Measurements from ENCODE around the gene MIEF1.
"Not testable (repeated sequence)": the region's sequence is repeated elsewhere in the genome, so short reads cannot be mapped to it uniquely, and the experiment has no call there.

MIEF1 gene

DNA sequence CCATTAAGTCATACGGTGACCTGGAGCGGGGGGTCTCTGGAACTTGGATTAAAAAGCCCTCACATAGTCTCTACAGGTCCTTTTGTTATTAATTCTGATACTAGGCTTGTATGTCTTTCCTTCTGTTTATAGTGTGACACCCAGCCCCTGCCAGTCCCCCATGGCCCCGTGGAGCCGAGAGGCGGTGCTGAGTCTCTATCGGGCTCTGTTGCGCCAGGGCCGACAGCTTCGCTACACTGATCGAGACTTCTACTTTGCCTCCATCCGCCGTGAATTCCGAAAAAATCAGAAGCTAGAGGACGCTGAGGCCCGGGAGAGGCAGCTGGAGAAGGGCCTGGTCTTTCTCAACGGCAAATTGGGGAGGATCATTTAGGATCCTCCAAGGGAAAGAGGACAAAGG lies 2.0 kb downstream of the MIEF1 start:
- H3K4me3 ChIP-seq (replicated peaks; ENCODE audit: low read depth, low read length), result no peak overlapping the region
- TF ChIP-seq, protein P1, sequence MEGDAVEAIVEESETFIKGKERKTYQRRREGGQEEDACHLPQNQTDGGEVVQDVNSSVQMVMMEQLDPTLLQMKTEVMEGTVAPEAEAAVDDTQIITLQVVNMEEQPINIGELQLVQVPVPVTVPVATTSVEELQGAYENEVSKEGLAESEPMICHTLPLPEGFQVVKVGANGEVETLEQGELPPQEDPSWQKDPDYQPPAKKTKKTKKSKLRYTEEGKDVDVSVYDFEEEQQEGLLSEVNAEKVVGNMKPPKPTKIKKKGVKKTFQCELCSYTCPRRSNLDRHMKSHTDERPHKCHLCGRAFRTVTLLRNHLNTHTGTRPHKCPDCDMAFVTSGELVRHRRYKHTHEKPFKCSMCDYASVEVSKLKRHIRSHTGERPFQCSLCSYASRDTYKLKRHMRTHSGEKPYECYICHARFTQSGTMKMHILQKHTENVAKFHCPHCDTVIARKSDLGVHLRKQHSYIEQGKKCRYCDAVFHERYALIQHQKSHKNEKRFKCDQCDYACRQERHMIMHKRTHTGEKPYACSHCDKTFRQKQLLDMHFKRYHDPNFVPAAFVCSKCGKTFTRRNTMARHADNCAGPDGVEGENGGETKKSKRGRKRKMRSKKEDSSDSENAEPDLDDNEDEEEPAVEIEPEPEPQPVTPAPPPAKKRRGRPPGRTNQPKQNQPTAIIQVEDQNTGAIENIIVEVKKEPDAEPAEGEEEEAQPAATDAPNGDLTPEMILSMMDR (IDR thresholded peaks at IDR 0.05; ENCODE audit: low read length, missing control alignments), result no peak
- DNase-seq (ENCODE audit: low read depth), result no peak

- not testable (repeated sequence) for DNase-seq (ENCODE audit: low read depth); H3K4me3 ChIP-seq (replicated peaks; ENCODE audit: low read depth, low read length)
These were observed 4.9 kb downstream of the MIEF1 start for GRCh38 chr22:39507021-39507420.

DNA sequence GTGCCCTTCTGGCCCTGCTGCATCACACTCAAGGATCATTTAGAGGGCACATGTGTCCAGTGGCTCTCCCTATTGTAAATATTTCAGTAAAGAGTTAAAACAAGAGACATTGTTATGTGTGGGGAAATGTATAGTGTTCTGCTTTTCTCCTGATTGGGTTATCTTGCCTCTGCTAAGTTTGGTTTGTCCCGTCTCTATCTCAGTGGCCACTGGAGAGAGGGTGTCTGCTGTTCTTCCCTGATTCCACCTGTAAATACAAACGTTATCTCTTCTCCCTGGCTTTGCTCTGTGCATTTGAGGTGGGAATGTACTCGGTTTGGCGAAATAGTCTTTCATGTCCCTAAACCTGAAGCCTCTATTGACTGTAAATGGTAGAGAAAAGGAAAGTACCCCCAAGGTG lies 6.3 kb downstream of the MIEF1 start:
- no peak for DNase-seq (ENCODE audit: low read depth)
- H3K4me3 ChIP-seq (replicated peaks; ENCODE audit: low read depth, low read length), result no peak overlapping the region
- TF ChIP-seq, protein P1 (IDR thresholded peaks at IDR 0.05; ENCODE audit: low read length, missing control alignments), result no peak

- TF ChIP-seq, protein P1 (IDR thresholded peaks at IDR 0.05; ENCODE audit: low read length, missing control alignments), result no peak
- DNase-seq (ENCODE audit: low read depth), result no peak
- no peak overlapping the region for H3K4me3 ChIP-seq (replicated peaks; ENCODE audit: low read depth, low read length)
These were observed 8.5 kb downstream of the MIEF1 start for GRCh38 chr22:39510529-39511149.

DNA sequence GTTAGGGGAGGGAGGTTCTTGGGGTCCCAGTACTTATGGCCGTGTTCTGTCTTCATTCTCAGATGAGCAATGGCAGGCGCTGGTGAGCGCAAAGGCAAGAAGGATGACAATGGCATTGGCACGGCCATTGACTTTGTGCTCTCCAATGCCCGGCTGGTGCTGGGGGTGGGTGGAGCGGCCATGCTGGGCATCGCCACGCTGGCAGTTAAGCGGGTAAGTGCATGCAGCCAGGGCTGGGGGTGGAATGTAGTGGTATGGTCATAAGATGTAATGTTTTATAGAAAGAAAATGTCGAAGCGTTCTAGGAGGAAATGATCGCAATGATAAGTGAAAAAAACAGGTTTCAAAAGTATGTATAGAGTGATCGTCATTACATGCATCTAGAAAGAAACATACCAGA lies 9.1 kb downstream of the MIEF1 start:
- no peak overlapping the region for H3K4me3 ChIP-seq (replicated peaks; ENCODE audit: low read depth, low read length)
- DNase-seq (ENCODE audit: low read depth), result no peak
- TF ChIP-seq, protein P1 (IDR thresholded peaks at IDR 0.05; ENCODE audit: low read length, missing control alignments), result no peak

DNA sequence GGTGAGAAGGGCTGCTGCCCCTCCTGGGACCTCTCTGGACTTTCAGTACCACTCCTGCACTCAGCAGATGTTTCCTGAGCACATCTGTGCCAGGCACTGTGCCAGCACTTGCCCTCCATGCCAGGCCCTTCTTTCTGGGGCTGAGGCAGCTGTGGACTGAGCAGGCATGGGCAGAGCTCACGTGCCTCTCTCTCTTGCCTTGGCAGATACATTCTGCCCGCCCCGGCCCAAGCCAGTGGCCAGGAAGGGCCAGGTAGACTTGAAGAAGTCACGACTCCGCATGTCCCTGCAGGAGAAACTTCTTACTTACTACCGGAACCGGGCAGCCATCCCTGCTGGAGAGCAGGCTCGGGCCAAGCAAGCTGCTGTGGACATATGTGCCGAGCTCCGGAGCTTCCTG lies 9.9 kb downstream of the MIEF1 start:
- TF ChIP-seq, protein P1 (IDR thresholded peaks at IDR 0.05; ENCODE audit: low read length, missing control alignments), result no peak
- no peak for DNase-seq (ENCODE audit: low read depth)
- H3K4me3 ChIP-seq (replicated peaks; ENCODE audit: low read depth, low read length), result no peak overlapping the region

- TF ChIP-seq, protein P1 (IDR thresholded peaks at IDR 0.05; ENCODE audit: low read length, missing control alignments), result no peak
These were observed 11.7 kb downstream of the MIEF1 start for GRCh38 chr22:39513791-39514190.

More at GRCh38 chr22:39513791-39514190, 11.7 kb downstream of the MIEF1 start:
- no peak for DNase-seq (ENCODE audit: low read depth)
- no peak overlapping the region for H3K4me3 ChIP-seq (replicated peaks; ENCODE audit: low read depth, low read length)
